ENCODE measurements around the gene ABCC1. TPM values are rescaled to one million over a fixed set of nuclear protein-coding genes. Genes with fewer than 3 reads are reported as not detected.
"Not testable (repeated sequence)": the region's sequence is repeated elsewhere in the genome, so short reads cannot be mapped to it uniquely, and the experiment has no call there.

Gene ABCC1
- total RNA-seq, 4 donors from 2014 or later = 12.1 to 39.2 (median 18.6) TPM

GRCh38 chr16:15933781-15934180, 15.6 kb upstream of the ABCC1 start:
- Histone ChIP-seq H3K27ac (no peak overlapping the region), H3K4me1 (no peaks in the 10 kb centered on the region), H3K4me3 (no peak overlapping the region), H3K9me3 (no peaks in the 10 kb centered on the region), H3K36me3 (no peaks in the 10 kb centered on the region), H3K27me3 (no peaks in the 10 kb centered on the region)
- TF ChIP-seq POLR2A (IDR thresholded peaks at IDR 0.05) = no peak
- TF ChIP-seq CTCF (IDR thresholded peaks at IDR 0.05) = no peak
- intact Hi-C loops (cut with DNase I; ENCODE audit: low total_unique reads) = no loop called here
- no peak for DNase-seq

GRCh38 chr16:15934991-15935390, 14.4 kb upstream of the ABCC1 start:
- H3K4me3 ChIP-seq = no peak overlapping the region
- intact Hi-C loops (cut with DNase I; ENCODE audit: low total_unique reads) = no loop called here
- no peak for DNase-seq
- no peak for TF ChIP-seq POLR2A (IDR thresholded peaks at IDR 0.05)
- TF ChIP-seq CTCF (IDR thresholded peaks at IDR 0.05) = no peak
- H3K4me1 ChIP-seq = no peaks in the 10 kb centered on the region
- no peaks in the 10 kb centered on the region for H3K36me3 ChIP-seq
- H3K27ac ChIP-seq = no peak overlapping the region
- H3K9me3 ChIP-seq = no peaks in the 10 kb centered on the region
- no peaks in the 10 kb centered on the region for H3K27me3 ChIP-seq

GRCh38 chr16:15936809-15937208, 12.6 kb upstream of the ABCC1 start:
- H3K27me3 ChIP-seq; H3K36me3 ChIP-seq; DNase-seq; H3K9me3 ChIP-seq; H3K4me1 ChIP-seq; H3K4me3 ChIP-seq; H3K27ac ChIP-seq; intact Hi-C loops (cut with DNase I; ENCODE audit: low total_unique reads): not testable (repeated sequence)

- no peaks in the 10 kb centered on the region for H3K4me1 ChIP-seq
- no peaks in the 10 kb centered on the region for H3K9me3 ChIP-seq
- H3K4me3 ChIP-seq = no peak overlapping the region
- no peaks in the 10 kb centered on the region for H3K27me3 ChIP-seq
- DNase-seq = no peak
- intact Hi-C loops (cut with DNase I; ENCODE audit: low total_unique reads) = no loop called here
- no peaks in the 10 kb centered on the region for H3K36me3 ChIP-seq
- no peak for TF ChIP-seq POLR2A (IDR thresholded peaks at IDR 0.05)
- TF ChIP-seq CTCF (IDR thresholded peaks at IDR 0.05) = no peak
- H3K27ac ChIP-seq = no peak overlapping the region
These were observed 6.3 kb upstream of the ABCC1 start for GRCh38 chr16:15942931-15943690.

- Histone ChIP-seq H3K27me3 (no peaks in the 10 kb centered on the region), H3K4me3 (no peak overlapping the region), H3K36me3 (no peaks in the 10 kb centered on the region), H3K4me1 (peaks cover 0 to 4% of the 10 kb centered on the region in 2 donors), H3K9me3 (no peaks in the 10 kb centered on the region), H3K27ac (no peak overlapping the region)
- TF ChIP-seq CTCF (IDR thresholded peaks at IDR 0.05) (no peak), POLR2A (IDR thresholded peaks at IDR 0.05) (no peak)
- no peak for DNase-seq
- intact Hi-C loops (cut with DNase I; ENCODE audit: low total_unique reads) = no loop called here
These were observed 3.0 kb upstream of the ABCC1 start for GRCh38 chr16:15946257-15947044.
